Tibial nerve (tissue), 4 donors: Measurements from ENCODE around the gene PCOLCE2. TPM values are rescaled to one million over a fixed set of nuclear protein-coding genes. Genes with fewer than 3 reads are reported as not detected.

ENCODE experiments used
- DNase-seq, 2 donors: peaks; one replicate each; pipeline ENCODE4 v3.0.0-alpha.2; 2019; ENCODE audit warnings: low spot score in 2 of 2
- H3K27ac ChIP-seq, 4 donors: fragments of 200-600 bp; sonication (generic) in 3 of 4; one replicate each; pipeline ENCODE4 v1.5.1; 2017 to 2019; ENCODE audit warnings: mild to moderate bottlenecking in 1 of 4
- H3K27me3 ChIP-seq, 2 donors: fragments of 200-600 bp; sonication (generic) in 1 of 2; one replicate each; pipeline versions ENCODE4 v1.5.1 to v1.6.0; 2017 to 2019
- H3K36me3 ChIP-seq, 3 donors: fragments of 200-600 bp; sonication (generic); one replicate each; pipeline ENCODE4 v1.5.1; 2018 to 2019
- H3K4me1 ChIP-seq, 4 donors: fragments of 200-600 bp; sonication (generic) in 3 of 4; one replicate each; pipeline ENCODE4 v1.5.1; 2017 to 2019
- H3K4me3 ChIP-seq, 4 donors: fragments of 200-600 bp; sonication (generic) in 3 of 4; one replicate each; pipeline ENCODE4 v1.5.1; 2017 to 2019; ENCODE audit warnings: mild to moderate bottlenecking in 1 of 4, moderate library complexity in 1 of 4
- H3K9me3 ChIP-seq, 4 donors: fragments of 200-600 bp; sonication (generic) in 3 of 4; one replicate each; pipeline ENCODE4 v1.5.1; 2017 to 2019
- EP300 ChIP-seq, 2 donors: sonication (generic); formaldehyde crosslinking; IDR thresholded peaks; one replicate each; pipeline ENCODE4 v1.6.1; 2017; ENCODE audit warnings: antibody characterized with exemption in 2 of 2, mild to moderate bottlenecking in 1 of 2
- POLR2A ChIP-seq, 2 donors: fragments of 450-650 bp; IDR thresholded peaks; one replicate each; pipeline ENCODE4 v1.6.1; 2017; ENCODE audit warnings: antibody characterized with exemption in 2 of 2, mild to moderate bottlenecking in 2 of 2, moderate library complexity in 2 of 2
- WGBS, 2 donors: methylation state at CpG; one replicate each; pipeline ENCODE4 v1.1.5; 2018; 5-methylcytosine and 5-hydroxymethylcytosine counted together
- total RNA-seq, 4 donors: library from RNA; depleted of rRNA; stranded (reverse); fragments of >200 nt; gene quantifications; one replicate each; pipeline ENCODE4 v1.1.0, GENCODE V29; 2016
- TF ChIP-seq, protein P1 (sequence below), 5 experiments: fragments of 200-600 bp in 3 of 5; fragments of 450-650 bp in 2 of 5; sonication (generic) in 3 of 5; IDR thresholded peaks; one replicate each; pipeline ENCODE4 v1.5.1; 2016 to 2019; ENCODE audit warnings: antibody characterized with exemption in 5 of 5, mild to moderate bottlenecking in 3 of 5, moderate library complexity in 2 of 5

The PCOLCE2 gene
- total RNA-seq, 4 donors from 2014 or later: 38.5 to 105 (median 59.1) TPM

DNA sequence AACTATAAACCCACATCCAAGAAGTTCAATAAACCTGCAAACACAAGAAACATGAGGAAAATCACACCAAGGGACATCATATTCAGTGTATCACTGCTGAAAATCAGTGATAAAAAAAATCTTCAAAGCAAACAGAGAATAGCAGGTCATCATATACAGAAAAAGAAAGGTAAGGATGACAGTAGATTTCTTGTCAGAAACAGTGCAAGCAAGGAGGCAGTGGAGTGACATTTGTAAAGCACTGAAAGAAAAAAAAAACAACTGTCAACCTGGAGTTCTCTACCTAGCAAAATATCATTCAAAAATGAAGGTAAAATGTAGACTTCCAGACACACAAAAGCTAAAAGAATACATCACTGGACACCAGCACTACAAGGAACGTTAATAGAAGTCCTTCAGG, 93.6 kb downstream of the PCOLCE2 start:
- Histone ChIP-seq H3K4me3 (no peak overlapping the region), H3K9me3 (no peaks in the 10 kb centered on the region), H3K4me1 (no peaks in the 10 kb centered on the region), H3K27ac (no peak overlapping the region), H3K27me3 (no peaks in the 10 kb centered on the region), H3K36me3 (peaks cover 0 to 16% (median 0%) of the 10 kb centered on the region in 3 donors)
- WGBS, 2 donors: 88 to 98% methylated on average over 1 of the region's 1 CpG
- TF ChIP-seq, protein P1, sequence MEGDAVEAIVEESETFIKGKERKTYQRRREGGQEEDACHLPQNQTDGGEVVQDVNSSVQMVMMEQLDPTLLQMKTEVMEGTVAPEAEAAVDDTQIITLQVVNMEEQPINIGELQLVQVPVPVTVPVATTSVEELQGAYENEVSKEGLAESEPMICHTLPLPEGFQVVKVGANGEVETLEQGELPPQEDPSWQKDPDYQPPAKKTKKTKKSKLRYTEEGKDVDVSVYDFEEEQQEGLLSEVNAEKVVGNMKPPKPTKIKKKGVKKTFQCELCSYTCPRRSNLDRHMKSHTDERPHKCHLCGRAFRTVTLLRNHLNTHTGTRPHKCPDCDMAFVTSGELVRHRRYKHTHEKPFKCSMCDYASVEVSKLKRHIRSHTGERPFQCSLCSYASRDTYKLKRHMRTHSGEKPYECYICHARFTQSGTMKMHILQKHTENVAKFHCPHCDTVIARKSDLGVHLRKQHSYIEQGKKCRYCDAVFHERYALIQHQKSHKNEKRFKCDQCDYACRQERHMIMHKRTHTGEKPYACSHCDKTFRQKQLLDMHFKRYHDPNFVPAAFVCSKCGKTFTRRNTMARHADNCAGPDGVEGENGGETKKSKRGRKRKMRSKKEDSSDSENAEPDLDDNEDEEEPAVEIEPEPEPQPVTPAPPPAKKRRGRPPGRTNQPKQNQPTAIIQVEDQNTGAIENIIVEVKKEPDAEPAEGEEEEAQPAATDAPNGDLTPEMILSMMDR (IDR thresholded peaks at IDR 0.05): no peak
- no peak for TF ChIP-seq POLR2A (IDR thresholded peaks at IDR 0.05)
- no peak for TF ChIP-seq EP300 (IDR thresholded peaks at IDR 0.05)
- DNase-seq: no peak

- WGBS, 2 donors: 59 to 71% methylated on average over 4 of the region's 4 CpGs
- Histone ChIP-seq H3K27me3 (no peaks in the 10 kb centered on the region), H3K27ac (no peak overlapping the region), H3K4me3 (no peak overlapping the region), H3K36me3 (peaks cover 0 to 16% (median 0%) of the 10 kb centered on the region in 3 donors), H3K9me3 (no peaks in the 10 kb centered on the region), H3K4me1 (no peaks in the 10 kb centered on the region)
- DNase-seq: no peak
- TF ChIP-seq, protein P1 (IDR thresholded peaks at IDR 0.05): no peak
Measured at GRCh38 chr3:142794508-142794907, 94.4 kb downstream of the PCOLCE2 start.

DNA sequence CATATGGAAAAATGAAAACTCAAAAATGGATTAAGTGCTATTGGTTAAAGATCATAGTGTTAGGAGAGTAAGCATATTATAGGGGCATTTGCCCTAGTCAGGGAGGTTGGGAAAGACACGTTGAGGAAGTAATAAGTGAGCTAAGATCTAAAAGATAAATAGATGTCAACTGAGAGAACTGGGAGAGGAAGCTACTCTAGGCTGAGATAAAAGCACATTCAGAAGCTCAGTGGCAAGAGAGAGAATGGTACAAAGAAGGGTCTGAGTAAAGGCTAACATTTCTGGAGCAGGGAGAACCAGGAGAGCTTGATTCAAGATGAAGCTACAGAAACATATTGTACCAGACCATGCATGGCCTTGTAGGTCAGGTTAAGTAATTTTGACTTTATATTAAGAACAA, 101.2 kb downstream of the PCOLCE2 start:
- H3K27ac ChIP-seq: no peak overlapping the region
- no peaks in the 10 kb centered on the region for H3K4me1 ChIP-seq
- H3K9me3 ChIP-seq: no peaks in the 10 kb centered on the region
- no peak for DNase-seq
- no peak overlapping the region for H3K4me3 ChIP-seq
- H3K27me3 ChIP-seq: no peaks in the 10 kb centered on the region
- TF ChIP-seq POLR2A (IDR thresholded peaks at IDR 0.05) (no peak), EP300 (IDR thresholded peaks at IDR 0.05) (no peak)
- TF ChIP-seq, protein P1 (IDR thresholded peaks at IDR 0.05): no peak
- H3K36me3 ChIP-seq: peaks cover 0 to 12% (median 0%) of the 10 kb centered on the region in 3 donors
- WGBS, 2 donors: 43 to 49% methylated on average over 1 of the region's 1 CpG

GRCh38 chr3:142785996-142786395, 102.9 kb downstream of the PCOLCE2 start:
- WGBS, 2 donors: 89 to 92% methylated on average over 4 of the region's 4 CpGs
- Histone ChIP-seq H3K9me3 (no peaks in the 10 kb centered on the region), H3K4me1 (no peaks in the 10 kb centered on the region), H3K36me3 (peaks cover 0 to 22% (median 0%) of the 10 kb centered on the region in 3 donors), H3K27me3 (no peaks in the 10 kb centered on the region), H3K4me3 (no peak overlapping the region), H3K27ac (no peak overlapping the region)
- TF ChIP-seq EP300 (IDR thresholded peaks at IDR 0.05): no peak
- TF ChIP-seq POLR2A (IDR thresholded peaks at IDR 0.05): no peak
- TF ChIP-seq, protein P1 (IDR thresholded peaks at IDR 0.05): no peak
- no peak for DNase-seq

DNA sequence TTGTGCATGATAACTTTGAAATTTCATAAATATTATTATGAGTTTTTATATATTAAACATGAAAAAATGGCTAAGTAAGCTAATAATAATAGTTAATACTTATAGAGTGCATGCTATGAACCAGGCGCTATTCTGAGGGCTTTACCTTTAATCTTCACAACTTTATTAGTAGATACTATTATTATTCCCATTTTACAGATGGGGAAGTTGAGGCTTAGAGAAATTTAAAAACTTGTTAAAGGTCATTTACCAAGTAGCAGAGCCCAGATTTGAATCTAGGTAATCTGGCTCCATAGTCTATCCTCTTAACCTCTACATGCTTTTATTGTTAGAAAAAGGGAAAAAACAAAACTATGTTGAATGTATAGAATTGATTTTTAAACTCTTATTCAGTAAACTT, 104.7 kb downstream of the PCOLCE2 start:
- Histone ChIP-seq H3K36me3 (peaks cover 0 to 22% (median 0%) of the 10 kb centered on the region in 3 donors), H3K9me3 (no peaks in the 10 kb centered on the region), H3K27ac (no peak overlapping the region), H3K27me3 (no peaks in the 10 kb centered on the region), H3K4me3 (no peak overlapping the region), H3K4me1 (no peaks in the 10 kb centered on the region)
- 47 to 63% methylated on average over 1 of the region's 1 CpG for WGBS, 2 donors
- no peak for DNase-seq
- TF ChIP-seq POLR2A (IDR thresholded peaks at IDR 0.05) (no peak), EP300 (IDR thresholded peaks at IDR 0.05) (no peak)

DNA sequence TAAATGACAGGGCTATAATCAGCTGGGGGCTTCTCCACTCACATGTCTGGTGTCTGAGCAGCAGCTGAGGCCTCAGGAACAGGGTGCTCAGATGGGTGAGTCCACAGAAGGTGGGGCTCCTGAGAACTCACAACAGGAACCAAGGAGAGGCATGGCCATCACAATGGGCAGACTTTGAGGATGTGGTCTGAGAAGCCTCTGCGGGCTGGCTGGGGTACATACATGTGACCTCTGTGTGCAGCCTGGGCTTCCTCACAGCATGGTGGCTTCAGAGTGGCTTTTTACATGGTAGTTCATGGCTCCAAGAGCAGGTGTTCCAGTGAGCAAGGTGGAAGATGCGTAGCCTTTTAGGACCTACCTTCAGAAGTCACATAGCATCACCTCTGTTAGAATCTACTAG, 106.3 kb downstream of the PCOLCE2 start:
- no peak overlapping the region for H3K27ac ChIP-seq
- H3K27me3 ChIP-seq: no peaks in the 10 kb centered on the region
- peaks cover 0 to 22% (median 0%) of the 10 kb centered on the region in 3 donors for H3K36me3 ChIP-seq
- H3K4me3 ChIP-seq: no peak overlapping the region
- TF ChIP-seq EP300 (IDR thresholded peaks at IDR 0.05) (no peak), POLR2A (IDR thresholded peaks at IDR 0.05) (no peak)
- TF ChIP-seq, protein P1 (IDR thresholded peaks at IDR 0.05): no peak
- H3K4me1 ChIP-seq: no peaks in the 10 kb centered on the region
- H3K9me3 ChIP-seq: no peaks in the 10 kb centered on the region
- 97 to 98% methylated on average over 2 of the region's 2 CpGs for WGBS, 2 donors
- no peak for DNase-seq
